Stimulated activated CD4-positive, alpha-beta T cell treated with anti-CD3 and anti-CD28 coated beads, Interleukin-12 subunit alpha, Interleukin-12 subunit beta, amount 100 ng/mL, for 4 hours (primary cell): ENCODE results near the gene C6orf15.

Source experiments
- DNase-seq: peaks from one replicate; pipeline ENCODE4 v3.0.0-alpha.2; 2020

Gene C6orf15

DNA sequence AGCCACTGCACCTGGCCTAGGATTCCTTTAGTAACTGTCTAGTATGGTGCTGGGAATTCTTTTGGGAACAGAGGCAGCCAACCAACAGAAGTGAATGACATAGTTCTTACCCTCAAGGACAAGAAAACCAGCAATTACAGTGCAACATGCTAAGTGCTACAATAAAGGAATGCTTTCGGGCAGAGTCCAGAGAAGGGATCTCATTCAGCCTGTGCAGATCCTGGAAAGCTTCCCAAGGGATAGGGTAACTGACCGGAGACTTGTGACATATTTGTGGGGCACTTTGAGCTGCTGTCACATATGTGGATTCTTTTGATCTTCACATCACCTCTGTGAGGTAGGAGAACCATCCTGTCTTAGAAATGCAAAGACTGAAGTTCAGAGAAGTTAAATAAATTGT is 46.8 kb downstream of the C6orf15 start:
- DNase-seq, result no peak

DNA sequence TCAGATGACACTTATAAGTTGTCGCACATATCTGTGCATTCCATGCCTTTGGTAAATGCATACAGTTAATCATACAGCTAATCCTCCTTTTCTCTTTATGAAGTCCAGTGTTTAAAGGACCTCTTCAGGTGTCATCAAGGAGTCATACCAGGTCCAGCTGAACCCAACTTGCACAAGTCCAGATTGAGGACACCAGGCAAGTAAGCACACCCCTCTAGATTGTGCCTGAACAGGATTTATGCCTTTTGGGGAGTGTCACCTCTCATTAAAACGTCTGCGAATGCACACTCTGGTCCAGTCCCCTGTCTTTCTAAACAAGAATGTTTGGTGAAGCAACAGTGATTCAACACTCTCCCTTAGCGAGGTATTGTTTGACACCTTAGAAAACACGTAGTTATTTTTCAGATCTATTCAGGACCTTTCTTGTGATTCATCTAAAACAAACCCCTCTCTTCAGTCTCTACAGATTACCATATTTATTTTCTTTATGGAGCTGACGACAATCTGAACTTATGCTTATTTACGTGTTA is 48.4 kb downstream of the C6orf15 start:
- no peak for DNase-seq
